Subcutaneous abdominal adipose tissue (tissue), 5 donors: ENCODE data around the gene CDYL.

ENCODE experiments used
- H3K27ac ChIP-seq: one replicate; pipeline ENCODE4 v1.7.0; 2013; ENCODE audit warnings: low read depth, mild to moderate bottlenecking, inconsistent platforms, low read length, moderate library complexity
- H3K27me3 ChIP-seq, 5 donors: one replicate each; pipeline ENCODE4 v1.7.0; 2013; ENCODE audit warnings: low read length in 5 of 5, inconsistent platforms in 1 of 5; ENCODE audit not compliant: control insufficient read depth in 5 of 5, insufficient read depth in 4 of 5
- H3K36me3 ChIP-seq, 5 donors: one replicate each; pipeline ENCODE4 v1.7.0; 2013; ENCODE audit warnings: low read length in 5 of 5; ENCODE audit not compliant: control insufficient read depth in 5 of 5, insufficient read depth in 5 of 5
- H3K4me1 ChIP-seq, 5 donors: one replicate each; pipeline ENCODE4 v1.7.0; 2013; ENCODE audit warnings: low read length in 5 of 5, mild to moderate bottlenecking in 3 of 5, moderate library complexity in 1 of 5; ENCODE audit not compliant: control insufficient read depth in 5 of 5, insufficient read depth in 5 of 5
- H3K4me3 ChIP-seq, 5 donors: one replicate each; pipeline ENCODE4 v1.7.0; 2013; ENCODE audit warnings: low read length in 5 of 5, low read depth in 1 of 5
- H3K9ac ChIP-seq, 5 donors: one replicate each; pipeline ENCODE4 v1.7.0; 2013; ENCODE audit warnings: low read length in 5 of 5, mild to moderate bottlenecking in 4 of 5, moderate library complexity in 3 of 5
- H3K9me3 ChIP-seq, 5 donors: one replicate each; pipeline ENCODE4 v1.7.0; 2013; ENCODE audit warnings: low read length in 5 of 5; ENCODE audit not compliant: control insufficient read depth in 5 of 5
- donor health status: healthy.
- donor health status: healthy.
- donor health status: healthy.
- donor health status: healthy.
- donor health status: healthy.

The CDYL gene

DNA sequence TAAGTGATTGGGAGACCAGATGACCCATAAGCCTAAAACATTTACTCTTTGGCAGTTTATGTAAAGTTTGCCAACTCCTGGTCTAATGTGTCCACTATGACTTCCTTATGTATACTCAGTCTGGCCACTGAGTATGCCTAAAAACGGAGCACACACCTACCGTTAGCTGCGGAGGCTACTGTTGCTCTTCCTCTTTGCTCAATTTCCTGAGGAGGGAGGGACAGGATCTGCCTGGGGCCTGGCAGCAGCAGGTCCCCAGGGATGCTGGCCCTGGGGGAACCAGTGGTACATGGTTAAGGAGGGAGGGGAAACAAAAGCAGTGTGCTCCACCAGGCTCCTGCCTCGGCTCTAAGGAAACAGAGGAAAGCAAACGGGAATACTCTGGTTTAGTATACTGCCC is 113.5 kb downstream of the CDYL start:
- Histone ChIP-seq H3K27me3 (no peaks in the 10 kb centered on the region), H3K36me3 (peaks cover 0 to 27% (median 21%) of the 10 kb centered on the region in 5 donors), H3K4me1 (peaks cover 0 to 6% (median 5%) of the 10 kb centered on the region in 5 donors), H3K27ac (no peak overlapping the region), H3K9me3 (no peaks in the 10 kb centered on the region), H3K4me3 (no peak overlapping the region), H3K9ac (no peak overlapping the region)

DNA sequence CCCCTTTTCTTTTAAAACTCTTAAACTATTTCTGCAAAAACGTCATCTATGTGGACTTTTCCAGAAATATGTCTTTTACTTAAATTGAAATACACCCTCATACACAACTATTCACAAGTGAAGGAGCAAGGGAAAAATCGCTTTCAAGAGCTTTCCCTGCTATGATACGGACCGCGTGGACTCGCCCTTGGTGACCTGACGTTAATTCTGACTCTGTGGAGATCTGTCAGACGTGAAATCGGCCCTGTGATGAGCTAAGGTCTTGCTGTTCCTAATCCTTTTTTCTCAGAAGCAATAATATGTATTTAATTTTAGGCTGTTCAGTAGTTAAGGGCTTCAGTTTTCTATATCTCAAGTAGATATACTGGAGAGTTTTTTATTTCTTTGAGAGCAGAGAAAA is 114.0 kb downstream of the CDYL start:
- H3K27ac ChIP-seq: no peak overlapping the region
- peaks cover 0 to 27% (median 21%) of the 10 kb centered on the region in 5 donors for H3K36me3 ChIP-seq
- no peaks in the 10 kb centered on the region for H3K9me3 ChIP-seq
- H3K27me3 ChIP-seq: no peaks in the 10 kb centered on the region
- H3K4me3 ChIP-seq: no peak overlapping the region
- H3K9ac ChIP-seq: no peak overlapping the region
- peaks cover 0 to 6% (median 5%) of the 10 kb centered on the region in 5 donors for H3K4me1 ChIP-seq

DNA sequence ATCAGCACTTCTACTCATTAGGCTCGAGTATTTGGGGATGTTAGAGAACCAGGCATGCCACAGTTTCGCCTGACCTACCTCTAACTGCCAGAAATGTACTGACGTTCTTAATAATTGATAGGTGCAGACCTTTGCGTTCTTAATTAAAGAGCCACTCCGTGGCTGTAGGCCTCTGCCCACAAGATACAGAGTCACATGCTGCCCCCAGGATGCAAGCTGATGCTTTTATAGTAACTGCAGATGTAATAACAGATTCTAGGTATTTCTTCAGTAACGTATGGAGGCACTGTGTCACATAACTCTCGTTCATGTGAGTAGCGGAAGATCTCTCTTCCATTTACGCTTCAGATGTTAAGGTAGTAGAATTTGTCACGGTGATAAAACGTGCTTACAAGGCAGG is 114.4 kb downstream of the CDYL start:
- Histone ChIP-seq H3K36me3 (peaks cover 0 to 27% (median 21%) of the 10 kb centered on the region in 5 donors), H3K4me3 (no peak overlapping the region), H3K27ac (no peak overlapping the region), H3K9ac (no peak overlapping the region), H3K9me3 (no peaks in the 10 kb centered on the region), H3K4me1 (peaks cover 0 to 6% (median 5%) of the 10 kb centered on the region in 5 donors), H3K27me3 (no peaks in the 10 kb centered on the region)

DNA sequence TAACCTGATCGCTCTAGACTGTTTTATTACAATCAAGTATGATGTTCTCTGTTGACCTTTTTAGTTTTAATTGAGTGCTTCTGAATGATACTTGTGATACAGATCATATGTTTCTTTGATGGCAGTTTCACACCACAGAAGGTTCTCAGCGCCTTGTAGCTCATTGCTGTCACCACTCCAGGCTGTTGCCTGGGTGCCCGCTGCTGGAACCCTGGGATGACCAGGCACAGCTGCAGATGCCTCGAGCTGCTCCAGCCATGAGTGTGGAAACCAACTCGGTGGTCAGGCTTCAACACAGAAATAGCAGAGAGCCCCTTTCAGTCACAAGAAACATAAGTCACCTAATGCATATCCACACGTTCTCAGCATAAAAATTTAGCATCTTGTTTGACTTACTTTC is 114.9 kb downstream of the CDYL start:
- H3K27me3 ChIP-seq: no peaks in the 10 kb centered on the region
- H3K9me3 ChIP-seq: no peaks in the 10 kb centered on the region
- H3K27ac ChIP-seq: no peak overlapping the region
- H3K4me1 ChIP-seq: peaks cover 0 to 6% (median 5%) of the 10 kb centered on the region in 5 donors
- H3K9ac ChIP-seq: no peak overlapping the region
- H3K4me3 ChIP-seq: no peak overlapping the region
- H3K36me3 ChIP-seq: peaks cover 0 to 31% (median 21%) of the 10 kb centered on the region in 5 donors

DNA sequence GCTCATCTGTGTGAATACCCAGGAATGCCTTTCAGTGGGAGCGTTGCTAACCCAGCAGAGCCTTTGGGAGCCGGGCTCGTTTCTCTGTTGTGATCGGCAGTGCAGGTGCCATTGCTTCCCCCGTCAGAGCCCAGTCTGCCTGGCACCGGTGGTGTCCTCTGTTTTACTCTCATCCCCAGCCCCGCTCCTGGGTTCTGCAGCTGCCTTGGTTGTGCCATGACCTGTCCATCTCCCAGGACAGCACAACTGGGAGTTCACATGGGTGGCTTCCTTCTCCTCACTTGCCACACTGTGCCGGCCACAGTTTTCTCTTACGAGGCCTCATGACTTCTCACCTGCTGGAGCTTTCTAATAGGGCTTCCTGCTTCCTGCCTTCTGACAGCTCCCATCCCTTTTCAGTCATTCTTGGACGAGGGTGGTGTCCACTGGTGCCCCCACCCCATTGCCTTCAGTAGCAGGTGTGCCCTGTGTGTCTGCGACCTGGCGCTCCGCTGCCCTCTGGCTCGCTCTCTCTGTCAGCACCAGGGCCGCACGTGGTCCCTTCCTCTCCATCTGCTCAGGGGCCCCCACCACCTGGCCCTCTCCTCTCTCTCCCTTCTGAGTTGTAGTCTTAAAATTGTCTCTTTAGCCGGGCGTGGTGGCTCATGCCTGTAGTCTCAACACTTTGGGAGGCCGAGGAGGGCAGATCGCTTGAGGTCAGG is 116.7 kb downstream of the CDYL start:
- Histone ChIP-seq H3K4me1 (peaks cover 0 to 6% (median 5%) of the 10 kb centered on the region in 5 donors), H3K27ac (no peak overlapping the region), H3K9me3 (no peaks in the 10 kb centered on the region), H3K27me3 (no peaks in the 10 kb centered on the region), H3K9ac (no peak overlapping the region), H3K36me3 (peaks cover 0 to 37% (median 24%) of the 10 kb centered on the region in 5 donors), H3K4me3 (no peak overlapping the region)

DNA sequence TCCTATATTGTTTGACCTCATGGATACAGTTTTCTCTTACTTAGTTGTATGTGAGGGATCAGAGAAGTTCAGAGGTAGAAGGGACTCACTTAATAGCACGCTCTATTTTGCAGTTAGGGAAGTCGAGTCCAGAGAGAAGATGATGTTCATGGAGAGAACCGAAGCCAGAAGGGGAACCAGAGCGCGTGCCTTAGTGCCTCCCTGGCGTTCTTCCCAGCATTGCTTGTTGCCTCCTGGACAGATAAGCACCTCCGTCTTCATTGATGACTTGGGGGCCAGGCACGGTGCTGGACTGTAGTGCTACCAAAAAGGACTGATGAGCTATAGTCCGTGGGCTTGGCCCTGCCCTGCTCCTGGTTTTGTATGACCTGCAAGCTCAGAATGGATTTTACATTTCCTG is 117.8 kb downstream of the CDYL start:
- H3K36me3 ChIP-seq: peaks cover 0 to 43% (median 28%) of the 10 kb centered on the region in 5 donors
- H3K27me3 ChIP-seq: no peaks in the 10 kb centered on the region
- no peaks in the 10 kb centered on the region for H3K9me3 ChIP-seq
- H3K27ac ChIP-seq: no peak overlapping the region
- no peak overlapping the region for H3K9ac ChIP-seq
- H3K4me1 ChIP-seq: peaks cover 0 to 6% (median 5%) of the 10 kb centered on the region in 5 donors
- H3K4me3 ChIP-seq: no peak overlapping the region

DNA sequence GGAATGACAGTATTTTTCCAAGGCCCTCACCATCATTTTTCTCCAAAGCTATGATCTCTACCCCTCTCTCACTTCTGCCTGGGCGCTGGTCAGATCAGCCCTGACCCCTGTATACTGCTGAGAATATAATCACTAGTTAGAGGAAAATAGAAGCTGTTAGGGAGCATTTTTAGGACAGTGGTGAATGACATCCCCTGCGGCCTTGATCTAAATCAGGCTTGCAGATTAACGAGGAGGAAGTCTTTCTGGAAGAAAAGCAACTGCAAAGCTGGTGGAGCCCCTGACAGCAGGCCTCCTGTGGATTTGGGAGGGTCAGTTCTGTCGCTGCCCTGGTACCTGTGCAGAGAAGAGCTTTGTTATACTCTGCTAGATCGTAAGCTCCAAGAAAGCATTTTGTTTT is 119.8 kb downstream of the CDYL start:
- H3K27ac ChIP-seq: no peak overlapping the region
- peaks cover 0 to 43% (median 28%) of the 10 kb centered on the region in 5 donors for H3K36me3 ChIP-seq
- no peaks in the 10 kb centered on the region for H3K4me1 ChIP-seq
- H3K9ac ChIP-seq: no peak overlapping the region
- no peak overlapping the region for H3K4me3 ChIP-seq
- no peaks in the 10 kb centered on the region for H3K27me3 ChIP-seq
- H3K9me3 ChIP-seq: peaks cover 0 to 5% (median 0%) of the 10 kb centered on the region in 5 donors

DNA sequence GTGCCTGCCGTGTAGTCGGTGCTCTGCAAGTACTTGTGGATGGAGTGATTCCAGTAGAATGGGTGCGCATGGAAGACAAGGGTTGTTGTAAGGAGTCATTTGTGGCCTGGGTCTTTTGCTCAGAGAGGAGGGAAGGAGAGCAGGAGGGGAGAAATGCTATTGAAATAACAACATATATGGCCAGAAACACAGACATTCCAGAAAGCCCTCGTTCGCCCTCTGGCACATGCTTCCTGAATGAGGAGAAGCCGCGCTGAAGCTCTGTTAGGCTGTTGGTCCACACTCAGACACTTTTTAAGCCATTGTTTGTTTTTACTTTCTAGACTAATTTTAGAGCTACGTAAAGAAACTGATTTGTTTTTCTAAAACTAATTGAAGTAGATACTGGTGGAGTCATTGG is 120.2 kb downstream of the CDYL start:
- Histone ChIP-seq H3K9me3 (peaks cover 0 to 5% (median 0%) of the 10 kb centered on the region in 5 donors), H3K9ac (no peak overlapping the region), H3K27me3 (no peaks in the 10 kb centered on the region), H3K36me3 (peaks cover 0 to 43% (median 28%) of the 10 kb centered on the region in 5 donors), H3K4me3 (no peak overlapping the region), H3K4me1 (no peaks in the 10 kb centered on the region), H3K27ac (no peak overlapping the region)

DNA sequence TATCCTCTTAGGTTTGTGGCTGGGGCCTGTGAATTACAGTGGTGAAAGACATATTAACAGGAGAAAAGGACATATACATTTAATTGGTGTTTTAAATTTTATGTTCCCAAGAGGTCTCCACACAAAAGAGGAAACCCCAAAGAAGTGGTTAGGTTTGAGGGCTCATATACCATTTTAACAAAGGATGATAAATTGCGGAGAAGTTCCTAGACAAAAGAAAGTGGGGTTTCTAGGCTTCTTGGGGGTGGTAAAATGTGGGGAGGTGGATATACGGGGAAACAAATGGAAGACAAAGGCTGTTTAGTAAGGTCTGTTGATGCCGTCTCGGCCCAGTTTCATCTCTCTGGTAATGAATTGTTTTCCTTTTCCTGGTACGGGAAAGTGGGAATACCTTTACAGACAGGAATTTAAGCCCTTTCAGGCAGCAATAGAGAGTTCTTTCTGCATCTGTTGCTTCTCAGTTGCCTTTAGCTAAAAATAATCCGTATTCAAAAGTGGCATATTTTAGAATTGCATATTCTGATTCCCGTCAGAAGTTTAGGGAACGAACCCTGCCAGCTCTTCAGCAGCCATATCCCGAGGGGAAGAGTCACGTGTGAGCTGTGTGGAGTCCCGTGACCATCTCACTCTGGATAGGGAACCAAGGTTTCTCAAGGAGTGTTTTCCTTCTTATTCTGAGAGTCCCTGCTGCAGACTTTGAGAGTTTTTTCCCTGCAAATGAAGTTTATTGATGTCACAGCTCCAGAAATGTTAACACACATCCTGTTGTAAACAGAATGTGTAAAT is 123.2 kb downstream of the CDYL start:
- no peaks in the 10 kb centered on the region for H3K4me1 ChIP-seq
- H3K9me3 ChIP-seq: peaks cover 0 to 5% (median 0%) of the 10 kb centered on the region in 5 donors
- H3K4me3 ChIP-seq: no peak overlapping the region
- H3K27ac ChIP-seq: no peak overlapping the region
- H3K9ac ChIP-seq: no peak overlapping the region
- no peaks in the 10 kb centered on the region for H3K27me3 ChIP-seq
- H3K36me3 ChIP-seq: peaks cover 0 to 23% (median 12%) of the 10 kb centered on the region in 5 donors
